Cardiac ventricle fibroblast (primary cell): Measurements from ENCODE around the gene RWDD4. TPM values are rescaled to one million over a fixed set of nuclear protein-coding genes. Genes with fewer than 3 reads are reported as not detected.

Experiments used
- total RNA-seq: library from RNA; depleted of rRNA; stranded (reverse); fragments of >200 nt; gene quantifications from 2 replicates; pipeline ENCODE4 v1.2.3, GENCODE V29; 2015

The RWDD4 gene
- total RNA-seq, result 9.2 and 10.2 TPM in 2 replicates

DNA sequence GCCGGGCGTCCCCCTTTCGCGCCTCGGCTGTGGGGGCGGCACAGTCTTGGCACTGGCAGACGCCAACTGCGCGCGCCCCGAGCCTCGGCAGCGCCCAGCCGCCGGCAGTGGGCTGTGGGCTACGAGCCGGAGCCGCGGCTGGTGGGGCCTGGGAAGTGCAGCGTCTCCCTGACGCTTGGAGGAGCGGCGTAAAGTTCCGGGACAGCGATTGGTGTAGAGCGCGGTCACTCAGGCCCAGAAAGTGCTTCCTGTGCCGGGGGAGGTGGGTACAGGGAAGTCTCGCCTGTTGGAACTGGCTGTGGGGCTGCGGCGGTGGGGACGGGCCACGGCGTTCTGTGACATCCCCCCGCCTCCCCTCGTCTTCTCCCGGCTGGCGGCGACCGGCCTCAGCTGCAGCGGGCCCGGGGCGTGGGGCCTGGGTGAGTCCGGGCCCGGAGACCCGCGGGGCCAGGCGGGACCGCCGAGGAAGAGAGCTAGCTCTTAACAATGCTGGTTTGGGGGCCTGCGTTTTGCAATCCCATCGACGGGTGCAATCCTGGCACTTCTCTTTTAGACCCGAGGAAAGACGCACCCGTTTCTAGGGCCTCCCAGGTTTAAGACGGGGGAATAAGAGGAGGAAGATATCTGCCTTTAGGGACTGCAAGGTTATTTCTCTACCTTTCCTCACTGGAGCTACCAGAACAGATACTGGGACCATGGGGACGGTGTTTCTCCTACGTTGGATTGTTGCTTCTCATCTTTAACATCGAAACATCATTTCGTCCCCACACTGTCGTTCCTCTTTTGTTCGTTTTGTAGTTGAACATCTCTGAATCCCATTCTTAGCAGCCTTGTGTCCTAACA lies at the start of gene RWDD4, which contains the start of gene TRAPPC11:
TSS of gene RWDD4 (minus strand) at position 157 of the 843 bp plus-strand sequence. CDS start 233 bp downstream, outside the sequence.
TSS of gene TRAPPC11 (plus strand) at position 265 of the 843 bp plus-strand sequence. CDS start 4,575 bp downstream, outside the sequence.

Other genes starting within 250 kb of the RWDD4 start
- 9.7 and 10.1 TPM in 2 replicates for gene CDKN2AIP, start 214.5 kb downstream of the RWDD4 start, total RNA-seq
- gene ING2, start 154.1 kb downstream of the RWDD4 start, total RNA-seq, result 15.2 and 18.7 TPM in 2 replicates
- gene TRAPPC11, start 108 bp upstream of the RWDD4 start, total RNA-seq, result 23.2 and 26.2 TPM in 2 replicates
- 0.20 and 0.37 TPM in 2 replicates for gene STOX2, start 246.1 kb upstream of the RWDD4 start, total RNA-seq